GM18867 (cell line): ENCODE measurements around the gene CCL2.

ENCODE experiments used
- ATAC-seq: cut with Tn5 transposase; IDR thresholded peaks from one replicate; pipeline ENCODE4 v1.9.1; 2021; ENCODE audit warnings: mild to moderate bottlenecking, moderate library complexity; ENCODE audit not compliant: unreplicated experiment

CCL2 gene

GRCh38 chr17:34237458-34237857 is 17.6 kb upstream of the CCL2 start:
- no peak for ATAC-seq

- ATAC-seq: no peak
Observed at GRCh38 chr17:34241062-34241461, 14.0 kb upstream of the CCL2 start.

- no peak for ATAC-seq
Observed at GRCh38 chr17:34242587-34243363, 12.3 kb upstream of the CCL2 start.

GRCh38 chr17:34243364-34244320 is 11.4 kb upstream of the CCL2 start:
- no peak for ATAC-seq

GRCh38 chr17:34245351-34245905 is 9.7 kb upstream of the CCL2 start:
- ATAC-seq: no peak

GRCh38 chr17:34246446-34246845 is 8.6 kb upstream of the CCL2 start:
- no peak for ATAC-seq

- ATAC-seq: no peak
Observed at GRCh38 chr17:34246881-34247280, 8.2 kb upstream of the CCL2 start.

GRCh38 chr17:34248511-34249024 is 6.5 kb upstream of the CCL2 start:
- ATAC-seq: no peak

GRCh38 chr17:34249061-34249460 is 6.0 kb upstream of the CCL2 start:
- ATAC-seq: no peak

- ATAC-seq: no peak
Observed at GRCh38 chr17:34249478-34249877, 5.6 kb upstream of the CCL2 start.

GRCh38 chr17:34251186-34251585 is 3.9 kb upstream of the CCL2 start:
- no peak for ATAC-seq

GRCh38 chr17:34252095-34252443 is 3.0 kb upstream of the CCL2 start:
- ATAC-seq: no peak

GRCh38 chr17:34252444-34253138 is 2.5 kb upstream of the CCL2 start:
- no peak for ATAC-seq

- ATAC-seq: no peak
Observed at GRCh38 chr17:34253139-34253525, 2.0 kb upstream of the CCL2 start.

GRCh38 chr17:34254146-34254545 is 939 bp upstream of the CCL2 start:
- ATAC-seq: no peak

GRCh38 chr17:34255381-34255732 is 272 bp downstream of the CCL2 start:
- ATAC-seq: no peak

- ATAC-seq: no peak
Observed at GRCh38 chr17:34255841-34256240, 756 bp downstream of the CCL2 start.

GRCh38 chr17:34257299-34257985 is 2.4 kb downstream of the CCL2 start:
- no peak for ATAC-seq

GRCh38 chr17:34257986-34258326 is 2.9 kb downstream of the CCL2 start:
- no peak for ATAC-seq

- ATAC-seq: no peak
Observed at GRCh38 chr17:34259146-34259545, 4.1 kb downstream of the CCL2 start.

- no peak for ATAC-seq
Observed at GRCh38 chr17:34260861-34261260, 5.8 kb downstream of the CCL2 start.
